ENCODE data around the gene CENPX.
A peak's percentile ranks its signal among the peaks of the same experiment; 100 is the strongest.

Gene CENPX

DNA sequence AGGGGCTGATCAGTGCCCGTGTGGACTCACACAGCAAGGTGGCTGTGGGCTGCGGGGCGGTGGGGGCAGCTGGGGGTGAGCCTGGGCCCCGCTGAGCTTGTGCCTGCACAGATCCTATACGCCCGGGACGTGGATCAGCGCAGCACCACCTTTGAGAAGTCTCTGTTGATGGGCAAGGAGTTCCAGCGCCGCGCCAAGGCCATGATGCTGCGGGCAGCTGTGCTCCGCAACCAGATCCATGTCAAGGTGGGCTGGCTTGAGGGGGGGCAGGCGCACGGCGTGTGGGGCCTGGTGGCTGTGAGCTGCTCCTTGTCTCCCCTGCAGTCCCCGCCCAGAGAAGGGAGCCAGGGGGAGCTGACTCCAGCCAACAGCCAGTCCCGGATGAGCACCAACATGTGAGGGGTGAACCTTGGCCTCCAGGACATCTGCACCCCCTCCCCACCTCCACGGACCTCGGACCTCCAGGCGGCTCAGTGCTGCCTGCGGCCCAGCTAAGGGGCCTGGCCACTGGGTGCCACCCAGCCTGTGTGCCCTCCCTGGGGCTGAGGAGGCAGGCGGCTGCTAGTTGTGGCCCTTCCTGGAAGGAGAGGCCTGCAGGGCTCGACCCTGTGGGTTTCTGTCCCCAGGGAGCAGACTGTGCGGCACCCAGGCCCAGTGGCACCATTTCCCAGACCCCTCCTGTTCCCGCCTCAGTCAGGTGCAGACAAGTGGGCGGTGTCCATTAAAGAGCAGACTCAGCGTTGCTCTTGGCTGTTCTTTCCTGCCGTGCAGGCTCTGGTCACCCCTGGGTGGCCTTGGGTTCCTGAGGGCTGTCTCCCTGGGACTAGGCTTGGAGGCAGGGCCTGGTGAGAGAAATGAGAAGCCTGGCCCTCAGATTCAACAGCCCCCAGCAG is 34.3 kb upstream of the CENPX start:
- FAIRE-seq (no peak), DNase-seq (ENCODE audit: insufficient read length, low spot score) (no peak)
- TF ChIP-seq TAF1 (IDR thresholded peaks at IDR 0.05; ENCODE audit: low read depth, low read length) (no peak), POLR2AphosphoS5 (IDR thresholded peaks at IDR 0.05; ENCODE audit: low read depth, low read length) (peak; percentile 70; the same call in 1 of the 2 replicates), SPI1 (IDR thresholded peaks at IDR 0.05; ENCODE audit: low read depth, low read length) (no peak), POU2F2 (IDR thresholded peaks at IDR 0.05; ENCODE audit: low read depth, low read length) (no peak), POLR2A (IDR thresholded peaks at IDR 0.05; ENCODE audit: low read depth, low read length) (peak; percentile 20; the same call in 1 of the 2 replicates)

DNA sequence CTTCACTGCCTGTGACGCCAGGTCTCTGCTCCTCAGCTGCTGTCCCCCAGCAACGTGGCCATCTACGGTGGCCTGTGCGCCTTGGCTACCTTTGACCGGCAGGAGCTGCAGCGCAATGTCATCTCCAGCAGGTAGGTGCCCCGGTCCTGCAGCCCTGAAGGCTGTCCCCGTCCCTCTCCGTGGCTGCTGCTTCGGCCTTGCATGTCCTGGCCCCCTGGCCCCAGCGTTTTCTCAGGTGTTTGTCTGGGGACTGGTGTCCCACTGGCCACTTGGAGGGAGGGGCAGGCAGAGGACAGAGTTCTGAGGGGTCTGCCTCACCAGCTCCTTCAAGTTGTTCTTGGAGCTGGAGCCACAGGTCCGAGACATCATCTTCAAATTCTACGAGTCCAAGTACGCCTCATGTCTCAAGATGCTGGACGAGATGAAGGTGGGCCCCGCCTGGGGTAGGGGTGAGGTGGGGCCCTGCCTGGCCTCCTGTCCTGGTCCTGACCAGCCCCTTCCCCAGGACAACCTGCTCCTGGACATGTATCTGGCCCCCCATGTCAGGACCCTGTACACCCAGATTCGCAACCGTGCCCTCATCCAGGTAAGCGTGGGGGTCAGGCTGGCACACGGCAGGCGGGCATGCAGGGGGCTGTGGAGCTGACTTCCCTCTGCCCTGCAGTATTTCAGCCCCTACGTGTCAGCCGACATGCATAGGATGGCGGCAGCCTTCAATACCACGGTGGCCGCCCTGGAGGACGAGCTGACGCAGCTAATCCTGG is 33.5 kb upstream of the CENPX start:
- no peak for FAIRE-seq
- TF ChIP-seq POLR2A (IDR thresholded peaks at IDR 0.05; ENCODE audit: low read depth, low read length): no peak
- TF ChIP-seq POU2F2 (IDR thresholded peaks at IDR 0.05; ENCODE audit: low read depth, low read length): no peak
- no peak for TF ChIP-seq TAF1 (IDR thresholded peaks at IDR 0.05; ENCODE audit: low read depth, low read length)
- TF ChIP-seq POLR2AphosphoS5 (IDR thresholded peaks at IDR 0.05; ENCODE audit: low read depth, low read length): no peak
- no peak for TF ChIP-seq PAX5 (IDR thresholded peaks at IDR 0.05; ENCODE audit: insufficient read depth, low read length, severe bottlenecking)
- TF ChIP-seq SPI1 (IDR thresholded peaks at IDR 0.05; ENCODE audit: low read depth, low read length): no peak
- DNase-seq (ENCODE audit: insufficient read length, low spot score): no peak

DNA sequence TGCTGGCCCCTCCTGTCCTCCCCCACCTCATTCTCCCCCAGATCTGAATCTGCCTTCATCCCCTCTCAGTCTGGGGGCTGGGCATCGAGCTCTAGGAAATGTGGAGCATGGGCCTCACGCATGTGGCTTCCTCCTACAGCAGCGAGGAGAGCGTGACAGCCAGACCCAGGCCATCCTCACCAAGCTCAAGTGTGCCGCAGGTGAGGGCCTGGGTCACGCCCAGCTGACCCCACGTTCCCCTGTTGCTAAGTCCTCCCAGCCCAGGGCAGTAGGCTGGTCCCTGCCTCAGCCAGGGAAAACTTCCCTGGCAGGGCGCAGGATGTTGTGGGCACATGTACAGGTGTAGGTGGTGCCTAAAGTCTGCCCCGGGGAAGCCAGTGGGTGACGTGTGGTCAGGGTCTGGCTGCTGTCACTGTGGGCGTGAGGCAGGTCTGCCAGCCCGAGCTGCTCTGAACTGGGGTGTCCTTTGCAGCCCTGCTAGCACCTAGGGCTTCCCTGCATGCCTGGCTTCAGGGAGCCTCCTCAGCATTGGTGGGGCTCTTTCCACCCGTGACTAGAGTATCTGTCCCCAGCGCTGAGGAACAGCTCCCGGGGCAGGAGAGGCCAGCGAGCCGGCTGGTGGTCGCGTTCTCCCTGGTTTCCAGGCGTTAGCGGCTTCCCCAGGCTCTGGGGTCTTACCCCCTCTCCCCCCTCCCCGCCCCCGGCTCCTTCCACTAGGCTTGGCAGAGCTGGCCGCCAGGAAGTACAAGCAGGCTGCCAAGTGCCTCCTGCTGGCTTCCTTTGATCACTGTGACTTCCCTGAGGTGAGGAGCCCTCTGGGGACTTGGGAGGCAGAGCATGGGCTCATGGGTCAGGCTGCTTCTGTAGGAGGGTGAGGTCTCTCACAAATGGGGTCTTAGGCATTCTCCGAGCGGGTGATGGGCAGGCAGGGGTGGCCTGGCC is 32.6 kb upstream of the CENPX start:
- FAIRE-seq (no peak), DNase-seq (ENCODE audit: insufficient read length, low spot score) (no peak)
- TF ChIP-seq POLR2AphosphoS5 (IDR thresholded peaks at IDR 0.05; ENCODE audit: low read depth, low read length) (peak; percentile 41; the same call in 1 of the 2 replicates), POU2F2 (IDR thresholded peaks at IDR 0.05; ENCODE audit: low read depth, low read length) (no peak), TAF1 (IDR thresholded peaks at IDR 0.05; ENCODE audit: low read depth, low read length) (no peak)

DNA sequence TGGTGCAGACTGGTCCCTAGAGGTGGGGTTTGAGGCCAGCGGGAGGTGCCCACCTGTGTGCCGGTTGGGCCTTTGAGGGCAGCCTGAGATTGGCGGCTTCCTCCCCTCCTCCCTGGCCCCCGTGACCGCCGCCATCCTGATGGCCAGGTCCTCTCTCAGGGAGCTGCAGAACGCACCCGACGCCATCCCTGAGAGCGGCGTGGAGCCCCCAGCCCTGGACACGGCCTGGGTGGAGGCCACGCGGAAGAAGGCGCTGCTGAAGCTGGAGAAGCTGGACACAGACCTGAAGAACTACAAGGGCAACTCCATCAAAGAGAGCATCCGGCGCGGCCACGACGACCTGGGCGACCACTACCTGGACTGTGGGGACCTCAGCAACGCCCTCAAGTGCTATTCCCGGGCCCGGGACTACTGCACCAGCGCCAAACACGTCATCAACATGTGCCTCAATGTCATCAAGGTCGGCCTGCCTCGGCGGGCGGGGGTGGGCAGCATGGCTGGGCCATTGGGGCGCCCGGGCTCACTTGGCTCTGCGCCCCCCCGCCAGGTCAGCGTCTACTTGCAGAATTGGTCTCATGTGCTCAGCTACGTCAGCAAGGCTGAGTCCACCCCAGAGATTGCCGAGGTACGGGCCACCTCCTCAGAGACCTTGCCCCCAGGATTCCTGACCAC is 31.8 kb upstream of the CENPX start:
- no peak for DNase-seq (ENCODE audit: insufficient read length, low spot score)
- TF ChIP-seq POU2F2 (IDR thresholded peaks at IDR 0.05; ENCODE audit: low read depth, low read length) (no peak), PAX5 (IDR thresholded peaks at IDR 0.05; ENCODE audit: insufficient read depth, low read length, severe bottlenecking) (no peak), TAF1 (IDR thresholded peaks at IDR 0.05; ENCODE audit: low read depth, low read length) (no peak), POLR2A (IDR thresholded peaks at IDR 0.05; ENCODE audit: low read depth, low read length) (no peak), SPI1 (IDR thresholded peaks at IDR 0.05; ENCODE audit: low read depth, low read length) (no peak), POLR2AphosphoS5 (IDR thresholded peaks at IDR 0.05; ENCODE audit: low read depth, low read length) (no peak)
- FAIRE-seq: no peak

DNA sequence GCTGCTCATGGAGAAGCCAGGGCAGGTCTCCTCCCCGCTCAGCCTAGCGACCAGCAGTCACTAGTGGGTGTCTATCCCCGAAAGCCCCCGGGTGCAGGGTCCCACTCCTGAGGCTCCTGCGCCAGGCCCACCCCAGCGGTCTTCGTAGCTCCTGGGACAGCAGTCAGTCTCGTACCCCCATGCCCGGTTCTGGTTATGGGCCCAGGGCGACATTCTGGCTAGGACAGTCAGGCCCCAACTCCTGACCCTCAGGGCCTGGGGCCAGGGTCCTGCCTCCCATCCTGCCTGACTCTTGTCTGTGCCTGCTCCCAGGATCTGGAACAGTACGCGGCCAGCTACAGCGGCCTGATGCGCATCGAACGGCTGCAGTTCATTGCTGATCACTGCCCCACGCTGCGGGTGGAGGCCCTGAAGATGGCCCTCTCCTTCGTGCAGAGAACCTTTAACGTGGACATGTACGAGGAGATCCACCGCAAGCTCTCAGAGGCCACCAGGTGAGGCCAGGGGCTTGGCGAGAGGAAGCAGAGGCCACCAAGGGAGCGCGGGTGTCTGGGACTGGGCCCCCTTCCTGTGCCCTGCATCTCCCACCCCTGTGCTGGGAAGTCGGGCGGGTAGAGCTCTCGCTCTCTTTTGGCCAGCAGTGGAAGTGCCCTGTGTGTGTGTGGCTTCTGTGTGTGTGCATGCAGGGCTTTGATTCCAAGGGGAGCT is 31.0 kb upstream of the CENPX start:
- TF ChIP-seq TAF1 (IDR thresholded peaks at IDR 0.05; ENCODE audit: low read depth, low read length) (no peak), POLR2AphosphoS5 (IDR thresholded peaks at IDR 0.05; ENCODE audit: low read depth, low read length) (0 out of 2 replicates have a peak, but pooled peaks have one; percentile 17)
- FAIRE-seq (no peak), DNase-seq (ENCODE audit: insufficient read length, low spot score) (no peak)

DNA sequence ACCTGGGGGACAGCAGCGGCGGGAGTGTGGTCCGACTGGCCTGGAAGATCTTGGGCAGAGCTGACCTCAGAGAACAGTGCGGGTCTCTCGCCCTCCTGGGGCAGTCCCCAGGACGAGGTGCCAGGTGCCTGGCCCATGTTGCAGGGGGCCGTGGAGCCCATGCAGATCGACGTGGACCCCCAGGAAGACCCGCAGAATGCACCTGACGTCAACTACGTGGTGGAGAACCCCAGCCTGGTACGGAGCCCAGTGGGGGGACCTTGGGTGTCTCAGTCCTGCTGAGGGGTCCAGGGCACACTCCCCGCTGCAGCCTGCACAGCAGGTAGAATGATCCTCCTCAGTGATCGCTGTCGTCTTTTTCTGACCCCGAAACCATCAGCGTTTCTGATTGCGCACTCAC is 30.5 kb upstream of the CENPX start:
- TF ChIP-seq POU2F2 (IDR thresholded peaks at IDR 0.05; ENCODE audit: low read depth, low read length) (no peak), SPI1 (IDR thresholded peaks at IDR 0.05; ENCODE audit: low read depth, low read length) (no peak), TAF1 (IDR thresholded peaks at IDR 0.05; ENCODE audit: low read depth, low read length) (no peak), PAX5 (IDR thresholded peaks at IDR 0.05; ENCODE audit: insufficient read depth, low read length, severe bottlenecking) (no peak), POLR2AphosphoS5 (IDR thresholded peaks at IDR 0.05; ENCODE audit: low read depth, low read length) (no peak), POLR2A (IDR thresholded peaks at IDR 0.05; ENCODE audit: low read depth, low read length) (no peak)
- FAIRE-seq: no peak
- DNase-seq (ENCODE audit: insufficient read length, low spot score): no peak

DNA sequence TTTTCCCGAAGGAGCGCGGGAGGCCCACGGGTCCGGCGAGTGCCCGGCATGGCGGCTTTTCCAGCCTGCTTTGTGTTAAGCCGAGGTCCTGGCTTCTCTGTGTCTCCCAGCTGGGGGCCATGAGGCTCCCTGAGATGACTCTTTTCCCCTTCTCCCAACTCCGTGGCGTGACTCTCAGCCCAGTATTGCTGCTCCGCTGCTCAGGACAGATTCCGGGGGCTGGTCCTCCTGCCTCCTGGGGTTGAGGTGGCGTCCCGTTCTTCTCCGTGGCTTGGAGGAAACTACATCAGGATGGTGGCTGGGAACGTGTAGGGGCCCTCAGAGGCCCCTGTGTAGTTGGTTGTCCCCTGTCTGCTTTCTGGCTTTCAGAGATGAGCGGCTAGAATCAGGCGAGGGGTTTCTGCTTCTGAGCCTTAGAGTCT is 30.0 kb upstream of the CENPX start:
- FAIRE-seq: no peak
- no peak for DNase-seq (ENCODE audit: insufficient read length, low spot score)
- TF ChIP-seq POLR2A (IDR thresholded peaks at IDR 0.05; ENCODE audit: low read depth, low read length) (no peak), SPI1 (IDR thresholded peaks at IDR 0.05; ENCODE audit: low read depth, low read length) (no peak), PAX5 (IDR thresholded peaks at IDR 0.05; ENCODE audit: insufficient read depth, low read length, severe bottlenecking) (no peak), POLR2AphosphoS5 (IDR thresholded peaks at IDR 0.05; ENCODE audit: low read depth, low read length) (no peak), TAF1 (IDR thresholded peaks at IDR 0.05; ENCODE audit: low read depth, low read length) (no peak), POU2F2 (IDR thresholded peaks at IDR 0.05; ENCODE audit: low read depth, low read length) (no peak)

Data from GM12891 (cell line).